HK-2 (cell line): Measurements from ENCODE around the gene TPST1.
"Not testable (repeated sequence)": the region's sequence is repeated elsewhere in the genome, so short reads cannot be mapped to it uniquely, and the experiment has no call there.

Experiments
- DNase-seq: peaks from one replicate; pipeline ENCODE4 v3.0.0-alpha.2; 2018; ENCODE audit not compliant: unreplicated experiment

Gene TPST1

DNA sequence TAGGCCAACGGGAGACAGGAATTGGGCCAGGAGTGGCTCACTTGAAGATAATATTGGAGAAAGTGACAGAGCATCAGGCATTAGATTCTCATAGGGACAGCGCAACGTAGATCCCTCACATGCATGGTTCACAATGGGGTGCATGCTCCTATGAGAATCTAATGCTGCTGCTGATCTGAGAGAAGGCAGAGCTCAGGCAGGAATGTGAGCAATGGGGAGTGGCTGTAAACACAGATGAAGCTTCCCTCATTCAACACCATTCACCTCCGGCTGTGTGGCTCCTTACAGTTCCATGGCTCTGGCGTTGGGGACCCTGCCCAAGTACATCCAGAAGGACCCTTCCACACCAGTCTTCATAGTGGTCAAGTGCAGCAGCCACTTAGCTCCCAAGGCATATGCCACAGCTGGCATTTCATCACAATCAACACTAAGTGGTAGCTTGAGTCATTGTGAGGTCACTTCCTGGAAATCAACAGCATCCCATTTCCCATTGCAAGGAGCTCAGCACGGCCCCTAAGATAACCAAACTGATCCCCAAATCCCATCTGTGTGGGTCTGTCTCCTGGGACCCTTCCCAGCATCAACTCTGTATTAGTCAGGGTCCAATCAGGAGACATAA lies 174.5 kb downstream of the TPST1 start:
- DNase-seq: no peak

DNA sequence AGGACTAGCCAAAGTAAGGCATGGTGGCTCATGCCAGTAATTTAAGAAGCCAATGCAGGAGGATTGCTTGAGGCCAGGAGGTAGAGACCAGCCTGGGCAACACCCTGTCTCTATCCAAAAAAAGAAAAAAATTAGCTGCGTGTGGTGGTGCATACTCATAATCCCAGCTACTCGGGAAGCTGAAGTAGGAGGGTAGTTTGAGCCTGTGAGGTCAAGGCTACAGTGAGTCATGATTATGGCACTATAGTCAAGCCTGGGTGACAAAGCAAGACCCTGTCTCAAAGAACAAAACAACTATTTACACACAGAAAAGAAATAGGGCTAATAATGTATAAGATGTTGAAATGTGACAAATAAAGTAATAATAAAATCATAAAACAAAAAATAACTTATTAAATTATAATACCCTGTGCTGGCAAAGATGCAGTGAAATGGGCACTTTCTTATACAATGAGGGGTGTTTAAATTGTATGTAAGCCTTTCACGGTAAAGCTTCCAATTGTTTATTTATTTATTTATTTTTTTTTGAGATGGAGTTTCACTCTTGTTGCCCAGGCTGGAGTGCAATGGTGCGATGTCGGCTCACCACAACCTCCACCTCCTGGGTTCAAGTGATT lies 175.2 kb downstream of the TPST1 start:
- no peak for DNase-seq

DNA sequence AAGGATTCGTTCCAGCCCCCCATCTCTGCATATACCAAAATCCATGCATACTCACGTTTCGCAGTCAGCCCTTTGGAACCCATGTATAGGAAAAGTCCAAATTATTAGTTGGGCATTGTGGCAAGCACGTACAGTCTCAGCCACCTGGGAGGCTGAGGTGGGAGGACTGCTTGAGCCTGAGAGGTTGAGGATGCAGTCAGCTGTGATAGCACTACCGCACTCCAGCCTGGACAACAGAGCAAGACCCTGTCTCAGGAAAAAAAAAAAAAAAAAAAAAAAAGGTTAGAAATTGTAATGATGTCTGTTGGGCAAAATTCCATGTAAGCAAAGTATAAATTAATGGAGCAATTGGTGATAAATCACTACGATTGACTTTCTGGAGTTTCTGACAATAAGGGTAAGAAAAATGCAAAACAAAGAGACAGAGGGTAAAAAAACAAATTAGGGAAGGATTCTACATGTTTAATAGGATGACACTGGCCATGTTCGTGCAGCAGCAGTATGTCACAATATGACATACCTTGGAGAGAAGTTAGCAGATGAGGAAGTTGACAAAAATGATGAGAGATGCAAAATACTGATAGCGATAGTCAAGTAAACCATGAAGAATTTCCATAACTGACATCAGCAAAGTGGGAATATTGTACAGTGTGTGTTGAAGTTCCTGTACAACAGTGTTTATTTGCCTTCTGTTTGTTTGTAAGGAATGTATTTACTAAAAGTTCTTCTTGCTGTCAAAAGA lies 177.2 kb downstream of the TPST1 start:
- not testable (repeated sequence) for DNase-seq

- DNase-seq: not testable (repeated sequence)
Observed at GRCh38 chr7:66385191-66385905, 180.2 kb downstream of the TPST1 start.

DNA sequence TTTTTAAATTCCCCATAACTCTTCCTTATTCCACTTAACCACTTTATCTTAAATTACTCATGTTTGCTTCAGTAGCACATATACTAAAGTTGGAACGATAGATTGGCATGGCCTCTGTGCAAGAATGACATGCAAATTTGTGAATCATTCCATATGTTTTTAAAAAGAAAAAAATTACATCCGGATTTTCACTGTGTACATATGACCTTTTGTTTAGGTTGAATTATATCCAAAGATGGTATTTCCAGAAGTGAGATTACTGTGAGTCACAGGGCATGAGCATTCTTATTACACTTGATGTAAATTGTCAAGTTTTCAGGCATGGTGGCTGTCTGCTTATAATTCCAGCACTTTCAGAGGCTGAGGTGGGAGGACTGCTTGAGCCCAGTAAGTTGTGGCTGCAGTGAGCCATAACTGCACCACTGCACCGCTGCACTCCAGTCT lies 190.0 kb downstream of the TPST1 start:
- DNase-seq: not testable (repeated sequence)

- not testable (repeated sequence) for DNase-seq
Observed at GRCh38 chr7:66396052-66396451, 190.9 kb downstream of the TPST1 start.

DNA sequence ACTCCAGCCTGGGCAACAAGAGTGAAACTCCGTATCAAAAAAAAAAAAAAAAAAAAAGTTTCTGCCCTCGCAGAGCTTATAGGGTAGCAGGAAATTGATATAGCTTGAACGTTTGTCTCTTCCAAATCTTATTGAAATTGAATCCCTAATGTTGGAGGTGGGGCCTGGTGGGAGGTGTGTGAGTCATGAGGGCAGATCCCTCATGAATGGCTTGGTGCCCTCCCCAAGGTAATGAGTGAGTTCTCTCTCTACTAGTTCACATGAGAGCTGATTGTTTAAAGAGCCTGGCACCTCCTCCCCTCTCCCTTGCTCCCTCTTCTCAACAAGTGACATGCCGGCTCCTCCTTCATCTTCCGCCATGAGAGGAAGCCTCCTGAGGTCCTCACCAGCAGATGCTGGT lies 193.7 kb downstream of the TPST1 start:
- not testable (repeated sequence) for DNase-seq

- no peak for DNase-seq
Observed at GRCh38 chr7:66399566-66399965, 194.4 kb downstream of the TPST1 start.

GRCh38 chr7:66400400-66400799 lies 195.3 kb downstream of the TPST1 start:
- DNase-seq: no peak

DNA sequence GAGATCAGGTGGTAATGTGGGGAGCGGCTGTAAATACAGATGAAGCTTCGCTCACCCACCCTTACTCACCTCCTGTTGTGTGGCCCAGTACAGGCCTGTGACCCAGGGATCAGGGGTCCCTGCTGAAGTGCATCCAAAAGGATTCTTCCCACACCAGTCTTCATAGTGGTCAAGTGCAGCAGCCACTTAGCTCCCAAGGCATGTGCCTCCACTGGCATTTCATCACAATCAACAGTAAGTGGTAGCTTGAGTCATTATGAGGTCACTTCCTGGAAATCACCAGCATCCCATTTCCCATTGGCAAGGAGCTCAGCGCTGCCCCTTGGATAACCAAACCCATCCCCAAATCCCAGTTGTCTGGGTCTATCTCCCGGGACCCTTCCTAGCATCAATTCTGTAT lies 196.0 kb downstream of the TPST1 start:
- DNase-seq: not testable (repeated sequence)

GRCh38 chr7:66401932-66402331 lies 196.8 kb downstream of the TPST1 start:
- DNase-seq: not testable (repeated sequence)

DNA sequence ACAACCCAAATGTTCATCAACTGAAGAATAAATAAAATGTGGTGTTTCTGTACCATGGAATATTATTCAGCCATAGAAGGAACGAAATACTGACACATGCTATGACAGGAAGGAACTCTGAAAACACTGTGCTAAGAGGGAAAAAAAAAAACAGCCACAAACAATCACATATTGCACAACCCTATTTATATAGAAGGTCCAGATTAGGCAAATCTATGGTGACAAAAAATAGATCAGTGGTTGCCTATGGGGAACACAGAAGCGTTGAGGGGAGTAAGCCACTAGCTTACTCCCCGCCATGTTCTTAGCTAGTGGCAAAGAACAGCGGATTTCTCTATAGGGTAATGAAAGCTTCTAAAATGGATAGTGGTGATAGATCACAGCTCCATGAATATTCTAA lies 198.4 kb downstream of the TPST1 start:
- DNase-seq: no peak

DNA sequence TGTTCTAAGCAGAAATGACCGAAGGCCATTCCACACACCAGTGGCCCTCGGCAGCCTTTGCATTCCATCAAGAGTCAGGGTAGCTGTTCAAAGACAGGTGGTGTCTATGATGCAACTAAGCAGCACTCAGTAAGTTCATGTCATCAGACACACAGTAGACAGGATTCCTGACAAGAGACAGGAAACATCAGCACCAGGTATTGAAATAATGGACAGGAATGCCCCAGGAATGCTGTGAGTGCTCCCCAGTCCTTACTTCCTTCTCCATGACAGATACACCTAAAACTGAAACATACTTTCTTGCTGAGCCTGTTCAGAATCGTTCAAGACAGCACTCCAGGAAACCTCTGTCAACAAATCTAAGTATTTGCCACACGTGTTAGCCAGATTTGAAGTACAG lies 204.4 kb downstream of the TPST1 start:
- DNase-seq: no peak
